IPS-NIHi11 (cell line): Measurements from ENCODE around the gene BUD31.
"Not testable (repeated sequence)": the region's sequence is repeated elsewhere in the genome, so short reads cannot be mapped to it uniquely, and the experiment has no call there.

ENCODE experiments used
- DNase-seq: peaks from one replicate; pipeline ENCODE4 v3.0.0; 2012; ENCODE audit warnings: mixed read lengths, low spot score

The BUD31 gene

DNA sequence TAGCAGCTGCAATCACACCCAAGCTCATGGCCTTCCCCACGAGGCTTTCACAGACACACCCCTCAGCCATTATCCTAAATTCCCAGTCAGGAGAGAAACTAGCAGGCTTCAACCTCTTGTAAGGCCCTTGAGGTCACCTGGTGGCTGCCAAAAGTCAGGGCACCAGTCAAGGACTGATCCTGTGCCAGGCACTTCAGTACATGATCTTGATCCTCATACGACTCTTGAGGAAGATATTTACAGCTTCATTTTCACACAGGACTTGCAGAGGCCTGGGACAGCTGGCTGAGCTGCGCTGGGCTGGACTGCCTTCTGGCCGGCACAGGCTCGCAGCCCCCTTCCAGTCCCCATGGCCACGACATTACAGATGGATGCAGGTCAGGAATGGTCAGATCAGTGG, 9.2 kb upstream of the BUD31 start:
- DNase-seq, result no peak

DNA sequence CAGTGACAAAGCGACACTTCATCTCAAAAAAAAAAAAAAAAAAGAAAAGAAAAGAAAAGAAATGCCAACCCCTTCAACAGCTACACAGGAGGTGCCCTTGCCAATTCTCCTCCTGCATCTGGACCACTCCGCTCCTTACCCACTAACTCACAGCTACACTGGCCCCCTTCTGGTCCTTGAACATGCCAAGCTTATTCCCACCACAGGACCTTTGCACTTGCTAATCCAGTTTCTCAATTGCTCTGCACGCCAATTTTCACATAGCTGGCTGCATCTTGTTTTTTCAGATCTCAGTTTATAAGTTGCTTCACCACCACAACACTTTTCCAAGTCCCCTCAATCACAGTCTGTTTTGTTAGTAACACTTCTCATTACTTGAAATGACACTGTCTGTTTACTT, 5.9 kb upstream of the BUD31 start:
- no peak for DNase-seq

DNA sequence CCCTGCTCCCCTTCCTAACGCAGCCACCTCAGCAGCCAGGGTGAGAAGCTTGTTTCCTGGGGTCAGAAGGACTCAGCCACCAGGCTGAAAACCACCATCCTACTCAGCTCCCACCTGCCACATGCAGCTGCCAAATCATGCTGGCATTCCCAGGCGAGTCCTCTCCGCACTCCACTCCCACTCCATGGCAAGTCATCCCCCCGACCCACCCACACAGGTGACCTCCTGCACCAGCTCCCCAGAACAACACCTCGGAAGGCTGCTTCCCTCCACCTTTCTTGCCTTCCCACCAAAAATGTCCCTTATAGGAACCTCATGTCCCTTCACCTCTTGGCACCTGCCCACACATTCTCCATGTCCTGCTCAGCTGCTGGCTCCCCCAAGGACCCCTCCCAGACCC, 5.0 kb upstream of the BUD31 start:
- DNase-seq, result no peak

DNA sequence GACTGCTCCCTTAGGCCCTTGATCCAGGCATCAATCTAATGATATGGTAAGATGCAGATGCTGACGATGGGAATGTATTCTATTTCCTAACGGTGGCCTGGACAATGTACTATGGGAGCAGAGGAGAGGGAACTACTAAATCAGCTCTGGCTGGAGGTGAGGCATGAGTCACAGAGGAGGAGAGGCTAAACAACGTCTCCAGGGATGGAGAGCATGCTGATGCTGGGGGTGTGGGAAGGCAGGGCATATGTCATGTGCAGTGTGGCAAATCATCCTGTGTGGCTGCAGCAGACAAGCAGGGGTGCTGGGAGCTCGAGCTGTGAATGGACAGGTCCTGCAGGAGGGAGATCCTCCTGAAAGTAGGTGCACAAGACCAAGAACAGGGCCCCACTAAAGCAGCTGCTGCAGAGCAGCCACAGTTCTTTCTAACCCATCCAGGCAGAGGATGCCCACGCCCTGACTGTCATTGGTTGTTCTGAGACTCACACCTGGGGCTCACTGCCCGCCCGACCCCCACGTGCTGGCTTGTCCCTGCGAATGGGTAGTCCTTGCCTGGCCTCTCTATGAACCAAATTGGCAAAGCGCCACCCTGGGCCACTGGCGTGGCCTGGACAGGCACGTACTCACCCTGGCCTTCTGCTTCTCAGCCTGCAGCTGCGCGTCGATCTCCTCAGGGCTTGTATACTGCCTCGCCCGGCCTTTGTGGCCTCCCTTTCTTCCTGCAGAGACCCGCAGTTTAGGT, 4.4 kb upstream of the BUD31 start:
- no peak for DNase-seq

DNA sequence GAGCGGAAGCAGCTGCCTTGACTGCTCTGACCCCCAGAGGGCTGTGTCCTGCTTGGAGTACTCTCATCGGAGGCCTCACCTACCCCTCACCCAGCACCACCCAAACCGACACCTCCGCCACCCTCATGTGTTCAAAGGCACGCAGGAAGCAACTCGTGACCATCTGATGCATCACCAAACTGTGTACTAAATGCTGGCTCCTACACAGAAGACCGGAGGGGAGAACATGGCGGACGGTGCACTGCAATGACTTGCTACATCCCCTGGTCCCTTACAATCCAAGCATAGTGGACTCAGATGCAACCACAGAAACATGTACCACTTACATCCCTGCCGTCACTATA, 3.8 kb upstream of the BUD31 start:
- DNase-seq, result no peak

DNA sequence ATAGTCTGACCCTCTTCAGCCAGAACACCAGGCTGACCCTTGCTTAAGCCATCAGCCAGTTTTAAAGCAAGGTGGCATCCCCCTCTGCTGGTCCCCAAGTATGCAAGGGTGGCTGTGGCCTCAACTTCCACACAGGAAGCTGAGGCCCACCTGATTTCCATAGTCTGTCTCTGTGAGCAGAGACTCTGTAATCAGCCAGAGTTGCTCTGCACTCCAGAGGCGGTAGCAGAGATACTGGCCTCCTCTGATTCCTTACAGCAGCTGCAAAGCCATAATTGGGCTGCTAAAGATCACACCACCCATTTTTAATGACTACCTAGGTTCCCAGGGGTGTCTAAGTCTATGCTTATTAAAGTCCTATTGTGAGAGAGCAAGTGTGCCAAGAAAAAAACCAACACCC, 2.2 kb upstream of the BUD31 start:
- DNase-seq, result no peak

DNA sequence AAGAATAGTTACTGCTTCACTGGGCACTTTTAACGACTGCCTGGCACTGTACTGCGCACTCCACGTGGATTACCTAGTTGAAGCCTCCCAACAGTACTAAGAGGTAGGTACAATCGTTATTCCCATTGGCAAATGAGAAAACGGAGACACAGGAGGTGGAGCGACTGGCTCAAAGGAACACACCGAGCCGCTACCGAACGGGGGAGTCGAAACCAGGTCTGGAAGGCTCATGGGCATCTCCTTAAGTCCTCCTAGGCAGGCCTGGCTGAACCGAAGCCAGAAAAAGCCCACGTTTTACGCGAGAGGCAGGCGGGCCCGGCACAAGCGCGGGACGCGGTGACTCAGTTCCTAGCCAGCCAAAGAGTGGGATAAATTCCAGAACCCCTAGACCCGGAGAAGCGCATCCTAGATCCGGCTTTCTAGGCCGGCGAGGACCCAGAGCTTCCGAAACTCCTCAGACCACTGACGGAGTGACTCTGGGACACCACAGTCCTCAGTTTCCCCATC, 844 bp upstream of the BUD31 start:
- no peak for DNase-seq

DNA sequence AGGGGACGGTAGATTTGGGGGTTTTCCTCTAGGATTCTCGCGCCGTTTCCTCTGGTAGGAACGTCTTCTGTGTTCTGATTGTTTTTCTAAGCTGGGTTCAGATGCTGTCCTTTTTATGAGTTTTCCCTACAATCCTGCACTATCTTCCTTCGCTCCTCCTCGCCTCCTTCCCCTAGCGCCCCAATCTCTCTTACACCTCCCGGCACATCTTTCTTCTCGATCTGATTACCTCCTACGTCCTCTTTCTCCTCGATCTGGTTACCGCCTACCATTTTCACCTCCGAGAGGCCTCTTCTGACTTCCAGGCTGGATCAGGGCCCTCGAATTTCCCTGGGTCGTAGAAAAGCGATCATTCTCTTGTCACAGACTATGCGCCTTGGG, 413 bp downstream of the BUD31 start:
- no peak for DNase-seq

DNA sequence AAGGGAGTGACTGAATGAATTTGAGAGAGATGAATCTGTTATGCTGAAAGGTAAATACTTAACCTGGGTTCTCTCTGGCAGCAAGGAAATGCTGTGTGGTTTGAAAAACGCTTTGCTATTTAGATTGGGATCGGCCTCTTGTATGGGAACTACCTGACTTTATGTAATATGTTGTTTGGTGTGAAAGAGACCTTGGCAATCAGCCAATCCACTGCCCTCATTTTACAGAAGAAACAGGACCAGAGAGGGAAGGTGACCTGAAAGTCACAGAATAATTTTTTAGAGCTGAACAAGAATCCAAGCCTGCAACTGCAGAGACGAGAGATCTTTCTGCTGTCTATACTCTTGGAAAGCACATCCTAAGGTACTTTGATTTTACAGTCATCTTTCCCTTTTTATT, 1.0 kb downstream of the BUD31 start:
- no peak for DNase-seq

DNA sequence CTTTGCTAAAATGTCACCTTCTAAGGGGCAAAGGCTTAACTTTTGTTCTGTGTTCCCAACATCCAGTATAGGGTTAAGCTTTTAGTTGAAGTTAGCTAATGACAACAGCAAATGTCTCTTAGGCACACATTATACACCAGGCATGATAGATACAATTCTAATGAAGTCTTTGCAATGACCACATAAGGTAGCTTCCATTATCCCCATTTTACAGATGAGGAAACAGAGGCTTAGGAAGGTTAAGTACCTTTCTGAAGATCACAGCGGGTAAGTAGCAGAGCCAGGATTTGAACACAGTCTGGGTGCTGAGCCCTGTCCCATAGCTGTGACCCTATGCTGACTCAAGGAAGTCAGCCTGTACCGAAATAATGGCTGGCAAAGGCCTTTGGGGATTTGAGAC, 1.9 kb downstream of the BUD31 start:
- no peak for DNase-seq

DNA sequence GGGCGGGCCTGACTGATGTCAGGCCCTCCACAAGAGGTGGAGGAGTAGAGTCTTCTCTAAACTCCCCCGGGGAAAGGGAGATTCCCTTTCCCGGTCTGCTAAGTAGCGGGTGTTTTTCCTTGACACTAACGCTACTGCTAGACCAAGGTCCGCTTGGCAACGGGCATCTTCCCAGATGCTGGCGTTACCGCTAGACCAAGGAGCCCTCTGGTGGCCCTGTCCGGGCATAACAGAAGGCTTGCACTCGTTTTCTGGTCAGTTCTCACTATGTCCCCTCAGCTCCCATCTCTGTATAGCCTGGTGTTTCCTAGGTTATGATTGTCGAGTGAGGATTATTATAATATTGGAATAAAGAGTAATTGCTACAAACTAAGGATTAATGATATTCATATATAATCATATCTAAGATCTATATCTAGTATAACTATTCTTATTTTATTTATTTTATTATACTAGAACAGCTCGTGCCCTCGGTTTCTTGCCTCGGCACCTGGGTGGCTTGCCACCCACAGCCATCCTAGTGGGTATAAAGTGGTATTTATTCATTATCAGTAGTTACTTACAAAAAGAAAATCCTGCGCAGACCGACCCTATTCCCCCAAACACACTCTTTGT, 6.9 kb downstream of the BUD31 start:
- DNase-seq, result not testable (repeated sequence)

DNA sequence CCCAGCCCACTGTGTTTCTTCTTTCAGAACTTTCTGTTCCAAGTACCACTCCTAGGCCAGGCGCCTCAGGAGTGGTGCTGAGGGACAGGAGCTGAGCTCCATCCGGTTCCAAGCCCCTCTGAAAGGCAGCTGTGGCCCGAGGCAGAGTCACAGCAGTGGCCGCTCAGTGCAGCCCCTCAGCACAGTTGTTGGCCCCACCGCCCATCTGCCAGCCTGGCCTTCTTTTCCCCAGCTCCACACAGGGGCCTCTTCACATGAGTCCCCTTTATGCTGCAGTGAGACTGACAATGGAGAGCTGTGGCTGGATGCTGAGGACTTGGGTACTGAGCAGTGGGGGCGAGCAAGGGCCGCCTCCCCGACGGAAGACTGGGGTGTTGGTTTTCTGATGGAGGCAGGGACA, 9.5 kb downstream of the BUD31 start:
- DNase-seq, result no peak

DNA sequence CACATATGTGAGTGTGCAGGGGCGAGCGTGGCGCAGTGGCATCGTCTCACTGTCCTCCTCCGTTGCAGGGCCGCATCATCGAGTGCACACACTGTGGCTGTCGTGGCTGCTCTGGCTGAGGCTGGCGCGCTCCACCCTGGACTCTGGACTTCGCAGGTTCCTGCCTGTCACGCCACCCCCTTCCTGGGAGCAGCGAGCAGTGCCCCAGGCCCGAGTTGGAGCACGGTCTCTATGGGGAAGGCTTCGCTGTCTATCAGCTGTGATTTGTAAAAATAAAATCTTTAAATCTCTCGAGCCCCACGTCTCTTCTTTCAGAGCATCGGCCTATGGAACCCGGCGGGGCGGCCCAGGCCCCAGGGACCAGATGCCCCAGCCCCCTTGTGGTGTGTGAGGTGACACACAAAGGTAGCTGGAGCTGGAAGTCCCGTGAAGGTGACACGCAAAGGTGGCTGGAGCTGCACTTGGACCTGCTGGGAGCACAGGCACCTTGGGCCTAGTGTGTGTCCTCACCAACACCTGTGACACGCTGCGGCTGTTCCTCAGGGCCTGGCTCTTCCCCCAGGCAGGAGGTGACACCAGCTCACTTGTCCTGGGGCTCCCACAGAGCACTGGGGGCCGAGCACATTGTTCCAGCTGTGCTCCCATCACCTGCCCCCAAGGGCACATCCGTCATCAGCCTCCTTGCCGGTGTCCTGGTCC, 10.7 kb downstream of the BUD31 start:
- DNase-seq, result no peak

DNA sequence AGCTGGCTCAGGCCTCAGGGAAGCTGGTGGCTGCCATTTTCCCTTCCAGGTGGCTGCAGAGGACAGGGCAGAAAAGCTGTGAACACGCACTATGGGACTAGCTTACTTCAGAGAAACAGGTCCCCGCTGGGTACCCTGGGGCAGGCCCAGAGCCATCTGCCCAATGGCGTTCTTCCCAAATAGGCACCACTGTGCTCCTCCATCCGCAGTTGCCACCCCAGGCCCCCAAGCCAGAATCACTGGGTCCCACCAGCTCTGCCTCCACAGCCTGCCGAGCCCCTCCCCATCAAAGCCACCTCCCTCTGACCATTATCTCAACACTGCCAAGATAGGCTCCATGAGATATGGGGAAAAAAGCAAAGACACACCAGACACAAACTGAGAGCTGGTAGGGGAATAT, 11.4 kb downstream of the BUD31 start:
- no peak for DNase-seq

DNA sequence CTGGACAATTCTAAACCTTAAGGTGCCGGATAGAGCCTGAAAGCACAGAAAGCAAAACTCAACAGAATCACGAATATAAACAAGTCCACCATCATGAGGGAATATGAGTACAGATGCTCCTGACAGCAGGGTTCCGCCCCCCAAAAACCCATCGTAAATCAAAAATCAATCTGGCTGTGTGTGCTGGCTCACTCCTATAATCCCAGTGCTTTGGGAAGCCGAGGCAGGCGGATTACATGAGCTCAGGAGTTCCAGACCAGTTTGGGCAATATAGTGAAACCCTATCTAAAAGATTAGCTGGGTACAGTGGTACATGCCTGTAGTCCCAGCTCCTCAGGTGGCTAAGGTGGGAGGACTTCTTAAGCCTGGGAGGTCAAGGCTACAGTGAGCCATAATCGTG, 12.2 kb downstream of the BUD31 start:
- no peak for DNase-seq

DNA sequence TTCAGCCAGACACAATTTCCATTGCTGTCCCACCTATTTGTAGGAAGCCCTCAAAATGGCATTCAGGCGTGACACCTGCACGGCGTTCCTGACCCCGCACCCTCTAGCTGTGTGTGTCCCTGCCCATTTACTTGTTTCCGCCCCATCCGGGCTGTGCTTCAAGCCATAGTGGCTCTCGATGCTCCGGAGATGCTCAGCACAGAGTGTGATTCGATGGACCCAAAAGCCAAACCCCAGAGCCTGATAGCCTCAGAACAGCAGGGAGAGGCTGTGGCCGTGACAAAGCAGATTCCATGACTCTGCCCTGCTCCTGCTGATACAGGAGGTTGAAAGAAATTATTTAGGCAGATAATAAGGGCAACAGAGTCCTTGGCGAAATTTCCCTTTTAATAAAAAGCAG, 13.4 kb downstream of the BUD31 start:
- no peak for DNase-seq

DNA sequence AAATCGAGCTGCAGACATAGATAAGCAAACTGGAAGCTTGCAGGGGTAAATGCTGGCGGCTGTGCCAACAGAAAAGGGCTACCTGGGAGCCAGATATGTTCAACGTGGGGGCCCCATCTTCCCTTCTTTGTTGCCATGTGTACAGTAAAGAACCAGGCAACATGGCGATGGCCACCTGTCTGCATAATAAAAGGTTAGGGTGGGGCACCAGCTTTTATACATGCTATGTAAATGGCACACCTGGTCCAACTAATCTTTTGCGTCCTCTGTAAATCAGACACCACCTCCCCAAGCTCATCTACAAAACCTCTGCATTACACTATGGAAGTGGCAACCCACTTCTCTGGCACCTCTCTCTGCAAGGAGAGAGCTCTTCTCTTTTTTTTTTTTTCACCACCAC, 13.9 kb downstream of the BUD31 start:
- no peak for DNase-seq

DNA sequence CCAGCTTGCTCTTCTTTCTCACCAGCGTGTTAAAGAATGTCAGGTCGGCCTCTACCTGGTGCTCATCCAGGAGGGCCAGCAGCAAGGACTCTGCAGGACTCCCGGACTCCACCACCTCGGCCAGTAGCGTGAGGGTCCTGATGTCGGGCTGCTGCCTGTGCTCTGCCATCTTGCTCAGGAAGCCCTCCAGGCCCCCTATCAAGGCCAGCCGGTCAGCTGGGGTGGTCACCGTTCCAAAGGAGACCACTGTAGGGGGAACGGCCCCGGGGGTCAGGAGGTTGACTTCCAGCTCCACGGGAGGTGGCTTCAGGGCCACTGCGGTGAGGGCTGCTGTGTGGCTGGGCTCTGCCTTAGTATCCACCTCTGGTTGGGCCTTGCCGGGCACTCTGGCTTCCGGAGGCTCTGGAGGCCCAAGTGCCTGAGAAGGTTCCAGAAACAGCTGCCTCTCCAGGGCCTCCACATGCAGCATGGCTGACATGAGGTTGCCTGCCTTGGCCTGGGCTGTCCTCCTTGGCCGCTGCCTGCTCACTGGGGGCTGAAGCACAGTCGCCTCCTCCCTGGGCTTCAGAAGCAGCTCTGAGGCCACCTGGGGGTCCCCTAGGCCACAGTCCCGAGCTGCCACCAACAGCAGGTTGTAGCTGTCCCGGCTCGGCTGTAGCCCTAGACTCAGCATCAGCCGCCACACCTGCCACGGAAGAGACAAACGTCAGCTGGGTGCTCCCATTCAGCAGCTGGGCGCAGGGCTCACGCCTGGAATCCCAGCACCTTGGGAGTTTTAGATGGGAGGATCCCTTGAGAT, 16.4 kb downstream of the BUD31 start:
- no peak for DNase-seq

DNA sequence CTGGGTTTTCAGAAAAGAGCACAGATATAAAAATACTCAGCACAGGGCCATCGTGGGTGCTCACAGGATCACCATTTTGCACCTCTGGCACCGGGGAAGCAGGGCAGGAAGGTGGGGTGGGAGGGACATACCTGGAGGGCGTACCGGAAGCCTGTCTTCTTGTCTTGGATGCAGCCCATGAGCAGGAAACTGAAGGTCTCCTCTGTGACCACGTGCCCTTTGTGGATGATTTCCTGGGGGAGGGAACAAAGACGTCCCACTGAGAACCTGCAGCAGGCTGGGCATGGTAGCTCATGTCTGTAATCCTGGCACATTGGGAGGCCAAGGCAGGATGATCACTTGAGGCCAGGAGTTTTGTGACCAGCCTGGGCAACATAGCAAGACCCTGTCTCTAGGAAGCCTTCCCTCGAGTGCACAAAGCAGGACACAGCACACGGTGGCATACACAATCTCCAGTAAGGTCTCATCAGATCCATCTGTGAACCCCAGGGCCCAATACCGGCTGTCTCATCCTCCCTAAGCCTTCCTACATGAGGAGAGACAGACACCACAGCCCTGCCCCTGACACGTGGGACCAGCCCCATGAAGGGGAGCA, 20.3 kb downstream of the BUD31 start:
- no peak for DNase-seq

DNA sequence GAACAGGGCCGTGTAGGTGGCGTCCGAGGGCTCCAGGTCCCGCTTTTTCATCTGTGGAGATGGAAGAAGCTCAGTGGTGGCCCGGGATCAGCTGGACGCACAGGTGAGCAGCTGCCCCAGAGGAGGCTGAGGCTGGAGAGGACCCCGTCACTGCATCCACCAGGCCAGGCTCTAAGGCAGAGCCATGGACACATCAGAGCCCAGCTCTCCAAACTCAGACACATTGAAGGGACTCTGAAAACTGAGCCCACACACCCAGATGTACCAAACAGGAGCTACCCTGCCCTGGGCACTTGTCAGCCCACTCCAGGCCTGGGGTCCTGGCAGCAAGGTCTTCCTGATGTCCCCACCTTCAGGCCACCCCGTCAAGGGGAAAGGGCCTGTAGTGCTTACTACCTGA, 21.0 kb downstream of the BUD31 start:
- DNase-seq, result no peak

DNA sequence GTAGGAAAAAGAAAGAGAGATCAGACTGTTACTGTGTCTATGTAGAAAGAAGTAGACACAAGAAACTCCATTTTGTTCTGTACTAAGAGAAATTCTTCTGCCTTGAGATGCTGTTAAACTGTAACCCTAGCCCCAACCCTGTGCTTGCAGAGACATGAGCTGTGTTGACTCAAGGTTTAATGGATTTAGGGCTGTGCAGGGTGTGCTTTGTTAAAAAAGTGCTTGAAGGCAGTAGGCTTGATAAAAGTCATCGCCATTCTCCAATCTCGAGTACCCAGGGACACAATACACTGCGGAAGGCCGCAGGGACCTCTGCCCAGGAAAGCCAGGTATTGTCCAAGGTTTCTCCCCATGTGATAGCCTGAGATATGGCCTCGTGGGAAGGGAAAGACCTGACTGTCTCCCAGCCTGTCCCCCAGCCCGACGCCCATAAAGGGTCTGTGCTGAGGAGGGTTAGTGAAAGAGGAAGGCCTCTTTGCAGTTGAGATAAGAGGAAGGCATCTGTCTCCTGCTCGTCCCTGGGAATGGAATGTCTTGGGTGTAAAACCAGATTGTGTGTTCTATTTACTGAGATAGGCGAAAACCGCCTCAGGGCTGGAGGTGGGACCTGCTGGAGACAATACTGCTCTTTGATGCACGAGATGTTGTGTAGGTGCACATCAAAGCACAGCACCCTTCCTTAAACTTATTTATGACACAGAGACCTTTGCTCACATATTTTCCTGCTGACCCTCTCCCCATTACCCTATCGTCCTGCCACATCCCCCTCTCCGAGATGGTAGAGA, 23.2 kb downstream of the BUD31 start:
- not testable (repeated sequence) for DNase-seq
